NK-92 treated with Interleukin-12 subunit alpha and Interleukin-12 subunit beta, amount 100 ng/mL, for 24 hours (cell line): Measurements from ENCODE around the gene SEMA3B.
"Not testable (repeated sequence)": the region's sequence is repeated elsewhere in the genome, so short reads cannot be mapped to it uniquely, and the experiment has no call there.

Experiments
- DNase-seq: peaks from one replicate; lab custom pipeline; 2025; lab: John Stamatoyannopoulos, UW

Gene SEMA3B

GRCh38 chr3:50268703-50269451, at the start of gene SEMA3B:
Gene SEMA3B (plus strand): TSS chr3:50269147. CDS start chr3:50269241, 94 bp downstream.
- DNase-seq = no peak

GRCh38 chr3:50219285-50219684, 49.7 kb upstream of the SEMA3B start:
- no peak for DNase-seq

DNA sequence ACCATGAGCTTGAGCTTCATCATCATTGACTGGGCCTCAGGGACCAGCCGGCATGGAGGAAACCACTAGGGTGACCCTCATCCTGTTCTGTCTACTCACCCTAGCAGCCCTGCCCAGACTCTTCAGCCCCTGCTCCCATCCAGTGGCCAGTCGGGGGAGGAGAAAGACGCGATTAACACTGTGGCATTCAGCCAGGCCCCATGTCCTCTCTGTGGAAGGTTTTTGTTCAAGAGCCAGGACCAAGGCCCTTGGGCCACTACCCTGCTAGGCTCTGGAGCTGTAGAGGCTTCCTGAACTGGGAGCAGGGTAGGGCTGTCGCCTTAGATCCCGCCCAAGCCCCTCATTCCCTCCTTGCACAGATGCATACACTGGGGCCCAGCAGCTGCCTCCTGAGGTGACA, 48.8 kb upstream of the SEMA3B start:
- DNase-seq = no peak

DNA sequence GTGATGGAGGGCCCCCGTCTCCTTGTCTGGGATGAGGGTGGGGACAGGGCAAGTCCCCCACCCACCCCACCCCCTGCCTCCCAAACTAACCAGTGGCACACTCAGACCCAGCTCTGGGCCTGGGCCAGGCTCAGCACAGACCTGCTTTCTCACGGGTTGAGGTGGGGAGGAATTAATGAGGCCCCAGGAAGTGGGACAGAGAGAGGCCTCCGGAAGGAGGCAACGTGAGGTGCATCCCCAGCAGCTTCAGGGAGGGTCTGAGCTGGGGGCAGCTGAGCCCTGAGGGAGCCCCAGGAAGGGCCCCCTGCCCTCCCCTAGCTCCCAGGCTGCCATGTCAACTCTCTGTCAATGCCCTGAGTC, 47.9 kb upstream of the SEMA3B start:
- DNase-seq = no peak

DNA sequence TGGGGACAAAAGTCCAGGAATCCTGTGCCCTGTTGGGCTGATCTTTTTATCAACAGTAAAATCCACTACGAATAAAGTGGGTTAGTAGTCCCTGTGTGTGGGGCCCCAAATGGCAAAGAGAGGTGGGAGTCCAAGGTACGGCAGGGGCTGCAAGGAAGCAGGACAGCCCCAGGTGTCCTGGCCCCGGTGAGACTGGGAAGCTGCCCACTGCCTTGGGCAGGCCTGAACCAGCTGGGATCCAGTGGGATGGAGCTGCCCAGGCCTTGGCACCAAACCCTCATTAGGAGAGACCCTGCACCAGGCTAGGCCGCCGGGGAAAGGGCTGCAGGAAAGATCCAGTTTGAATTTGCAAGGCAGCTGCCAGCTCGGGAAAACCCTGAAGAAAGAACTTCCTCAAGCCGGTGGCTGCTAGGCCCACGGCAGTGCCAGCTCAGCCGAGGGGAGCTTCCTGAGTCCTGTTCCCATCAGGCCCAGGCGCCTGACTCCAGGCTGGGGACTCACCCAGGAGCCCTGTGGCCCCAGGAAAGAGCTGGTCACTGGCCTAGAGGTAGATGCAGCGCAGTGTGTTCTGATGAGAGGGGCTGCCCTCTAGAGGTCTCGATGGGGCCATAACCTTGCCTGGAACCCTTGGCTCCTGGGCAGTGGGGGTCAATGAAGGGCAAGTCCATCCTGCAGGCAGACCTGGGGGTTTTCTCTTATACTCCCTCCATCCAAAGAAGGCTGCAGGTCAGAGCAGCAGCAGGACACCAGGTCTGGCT, 47.4 kb upstream of the SEMA3B start:
- no peak for DNase-seq

- no peak for DNase-seq
Measured at GRCh38 chr3:50222169-50222528, 46.8 kb upstream of the SEMA3B start.

GRCh38 chr3:50224639-50225038, 44.3 kb upstream of the SEMA3B start:
- DNase-seq = no peak

GRCh38 chr3:50226888-50227389, 42.0 kb upstream of the SEMA3B start:
- peak; percentile 41 for DNase-seq

DNA sequence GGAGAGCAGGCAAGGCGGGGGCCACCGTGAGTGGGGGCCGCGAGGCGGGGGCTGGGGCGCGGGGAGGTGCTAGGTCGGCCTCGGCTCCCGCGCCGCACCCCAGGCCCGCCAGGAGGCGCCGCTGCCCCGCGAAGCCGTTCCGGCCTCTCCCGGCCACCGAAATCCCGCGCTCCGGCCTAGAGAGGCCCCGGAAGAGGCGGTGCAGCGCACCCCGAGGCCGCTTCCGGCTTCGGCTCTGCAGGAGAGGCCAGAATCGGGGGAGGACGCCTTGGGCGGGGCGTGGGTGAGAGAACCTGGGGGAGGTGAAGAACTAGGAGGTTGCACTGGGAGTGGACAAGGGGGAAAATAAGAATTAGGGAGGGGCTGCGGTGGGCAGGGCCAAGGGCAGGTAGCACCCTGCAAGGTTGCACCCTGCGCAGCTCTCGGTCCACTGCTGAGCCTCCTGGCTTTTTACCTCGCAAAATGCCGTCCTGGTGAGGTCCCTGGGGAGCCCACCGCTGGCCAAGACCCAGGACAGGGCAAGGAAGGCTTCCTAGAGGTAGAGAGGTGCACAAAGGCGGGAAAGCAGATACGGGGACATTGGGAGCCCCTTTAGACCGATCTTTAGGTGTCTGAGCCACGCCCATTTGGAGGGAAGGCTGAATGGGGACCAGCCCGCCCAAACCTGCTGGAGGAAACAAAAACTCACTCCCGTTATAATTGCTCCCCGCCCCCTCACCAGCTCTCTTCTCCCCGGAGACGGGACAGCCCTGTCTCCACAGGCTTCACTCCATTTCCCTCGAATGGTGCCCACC, 41.4 kb upstream of the SEMA3B start:
- peak; percentile 82 for DNase-seq

- DNase-seq = not testable (repeated sequence)
Measured at GRCh38 chr3:50228184-50228763, 40.7 kb upstream of the SEMA3B start.

DNA sequence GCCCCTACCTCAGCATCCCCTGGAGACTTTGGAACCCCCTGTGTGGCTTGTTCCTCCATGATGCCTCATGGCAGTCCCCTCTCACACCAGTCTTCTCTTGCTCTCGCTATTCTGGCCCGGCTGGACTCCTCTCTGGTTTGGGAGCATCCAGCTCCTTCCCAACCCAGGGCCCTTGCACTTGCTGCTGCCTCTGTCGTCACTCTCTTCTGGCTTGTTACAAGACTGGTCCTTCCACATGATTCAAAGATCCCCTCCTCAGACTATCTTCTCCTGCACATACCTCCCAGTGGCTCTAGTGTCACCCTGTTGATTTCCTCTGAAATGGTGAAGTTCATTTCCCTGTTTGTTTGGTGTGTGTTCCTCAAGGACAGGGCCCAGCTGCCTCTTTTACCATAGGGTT, 39.5 kb upstream of the SEMA3B start:
- no peak for DNase-seq

DNA sequence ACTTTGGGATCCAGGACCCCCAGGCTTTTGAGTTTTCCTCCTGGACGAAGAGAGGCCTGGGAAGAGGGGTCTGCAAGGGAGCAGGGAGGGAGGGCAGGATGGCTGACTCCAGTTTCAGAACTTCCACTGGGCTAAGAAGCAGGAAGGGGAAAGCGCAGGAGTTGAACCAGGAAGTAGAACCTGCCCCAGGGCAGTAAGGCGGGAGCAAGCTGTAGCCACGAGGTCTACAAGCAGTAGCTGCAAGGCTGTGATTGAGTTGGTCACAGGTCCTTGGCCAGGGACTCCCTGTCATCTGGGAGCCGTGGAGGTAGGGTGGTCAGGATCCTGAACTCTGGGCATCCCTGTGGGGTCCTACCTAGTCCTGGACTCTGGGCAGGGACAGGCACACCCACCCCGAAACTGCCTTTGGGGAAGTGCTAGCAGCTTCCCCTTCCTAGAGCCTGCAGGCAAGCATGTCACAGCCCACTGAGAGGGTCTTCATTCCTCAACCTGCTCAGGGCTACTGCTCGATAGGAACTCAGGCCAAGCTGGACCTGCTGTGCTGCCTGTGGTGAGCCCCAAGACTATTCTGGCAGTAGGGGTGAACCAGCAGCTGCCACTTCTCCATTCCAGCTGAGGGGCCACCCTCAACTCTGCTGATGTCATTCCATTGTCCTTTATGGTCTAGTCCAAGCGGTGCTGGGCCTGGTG, 38.7 kb upstream of the SEMA3B start:
- no peak for DNase-seq

GRCh38 chr3:50230794-50231125, 38.2 kb upstream of the SEMA3B start:
- no peak for DNase-seq

GRCh38 chr3:50231581-50231980, 37.4 kb upstream of the SEMA3B start:
- DNase-seq = no peak

DNA sequence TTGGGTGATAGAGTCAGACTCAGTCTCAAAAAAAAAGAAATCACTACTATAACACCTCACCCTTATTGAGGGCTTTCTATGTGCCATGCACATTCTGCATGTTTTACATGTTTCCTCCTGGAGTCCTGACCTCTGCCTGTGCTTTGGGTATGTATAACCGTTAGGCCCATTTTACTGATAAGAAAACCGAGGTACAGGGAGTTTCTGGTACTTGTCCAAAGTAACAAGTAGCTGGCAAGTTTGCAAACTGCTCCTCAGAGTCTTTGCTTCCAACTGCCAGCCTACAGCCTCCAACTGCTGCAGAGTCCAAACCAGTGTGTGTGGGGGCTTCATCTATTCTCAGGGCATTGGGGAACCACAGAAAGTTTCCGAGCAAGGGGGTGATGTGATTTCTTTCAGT, 36.6 kb upstream of the SEMA3B start:
- no peak for DNase-seq

DNA sequence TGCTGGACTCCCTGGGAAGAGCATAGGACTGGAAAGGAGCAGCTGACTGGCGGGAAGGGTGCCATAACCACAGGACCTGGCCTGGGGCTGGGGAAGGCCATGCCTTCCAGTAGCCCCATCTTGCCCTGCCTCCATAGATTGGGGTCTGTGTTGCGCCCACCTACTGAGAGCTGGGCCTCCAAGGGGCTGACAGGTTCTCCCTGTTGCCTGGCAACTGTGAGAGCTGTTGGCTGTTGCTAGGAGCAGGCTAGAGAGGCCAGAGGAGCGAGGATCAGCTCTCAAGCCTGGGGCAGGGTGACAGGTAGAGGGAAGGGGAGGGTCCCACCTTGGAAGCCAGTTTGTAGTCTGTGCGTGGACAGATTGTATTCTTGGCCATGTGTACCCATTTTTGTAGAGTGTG, 35.8 kb upstream of the SEMA3B start:
- DNase-seq = no peak

DNA sequence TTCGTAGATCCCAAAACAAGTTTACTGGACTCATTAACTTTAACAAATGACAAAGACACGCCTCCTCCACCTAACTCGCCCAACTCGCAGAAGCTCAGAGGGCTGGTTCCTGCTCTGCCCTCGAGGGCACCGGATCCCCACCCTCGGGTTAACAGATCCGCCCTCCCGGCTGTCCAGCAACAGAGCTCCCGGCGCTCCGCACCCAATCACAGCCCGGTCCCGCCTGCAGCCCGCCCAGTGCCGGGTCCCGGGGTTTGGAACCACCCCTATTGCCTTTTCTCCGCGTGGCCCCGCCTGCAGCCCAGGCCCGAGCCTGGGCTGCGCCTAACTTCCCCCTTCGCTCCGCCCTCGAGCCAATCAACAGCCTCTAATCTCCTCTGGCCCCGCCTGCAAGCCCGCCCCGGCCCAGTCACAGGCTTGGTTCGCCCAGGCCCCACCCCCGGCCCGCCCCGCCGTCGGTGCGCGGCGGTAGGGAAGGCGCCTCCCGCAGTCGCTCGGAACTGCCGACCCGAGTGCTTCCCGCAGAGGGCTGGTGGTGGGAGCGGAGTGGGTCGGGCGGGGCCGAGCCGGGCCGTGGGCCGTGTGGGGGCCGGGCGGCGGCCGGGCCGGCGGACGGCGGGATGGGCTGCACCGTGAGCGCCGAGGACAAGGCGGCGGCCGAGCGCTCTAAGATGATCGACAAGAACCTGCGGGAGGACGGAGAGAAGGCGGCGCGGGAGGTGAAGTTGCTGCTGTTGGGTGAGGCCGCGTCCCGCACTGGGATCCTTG, 33.0 kb upstream of the SEMA3B start, which contains the start of gene GNAI2:
Gene GNAI2, plus strand, starts transcription at position 489 of the 768 bp plus-strand sequence. Its CDS starts 132 bp downstream, at position 621.
- peak; percentile 97 for DNase-seq

- DNase-seq = no peak
Measured at GRCh38 chr3:50236484-50237132, 32.3 kb upstream of the SEMA3B start.

DNA sequence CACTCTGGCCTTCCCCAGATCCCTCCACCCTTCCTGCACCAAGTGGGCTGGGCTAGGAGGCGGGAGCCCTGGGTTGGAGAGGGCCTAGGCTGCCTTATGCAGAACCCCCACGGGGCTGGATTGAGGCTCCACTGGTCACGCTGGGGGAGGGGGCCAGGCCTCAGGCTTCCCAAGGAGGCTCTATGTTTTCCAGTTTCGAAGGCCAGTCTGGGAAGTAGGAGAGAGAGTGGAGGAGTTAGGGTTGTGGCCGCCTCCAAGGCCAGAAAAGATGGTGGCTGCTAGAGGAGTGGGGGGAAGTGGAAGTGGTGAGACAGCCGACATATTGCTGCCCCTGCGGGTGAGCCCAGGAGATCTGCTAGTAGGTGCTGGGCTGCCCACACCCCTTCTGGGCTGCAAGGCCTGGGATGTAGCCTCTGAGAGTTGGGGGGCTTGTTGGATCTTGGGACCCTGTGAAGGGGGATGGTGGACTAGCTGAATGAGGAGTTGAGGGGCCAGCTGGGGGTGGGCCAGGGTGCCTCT, 31.8 kb upstream of the SEMA3B start:
- no peak for DNase-seq
